Measurements from ENCODE around the gene IAPP. TPM values are rescaled to one million over a fixed set of nuclear protein-coding genes. Genes with fewer than 3 reads are reported as not detected.
A peak's percentile ranks its signal among the peaks of the same experiment; 100 is the strongest.
"Not testable (repeated sequence)": the region's sequence is repeated elsewhere in the genome, so short reads cannot be mapped to it uniquely, and the experiment has no call there.

The IAPP gene
- total RNA-seq, 1 experiment from 2014 or later: not detected

- no peak for TF ChIP-seq CTCF (conservative IDR thresholded peaks at IDR 0.05)
- no peaks in the 10 kb centered on the region for H3K27me3 Mint-ChIP-seq (ENCODE audit: low read depth)
- H3K23ac ChIP-seq (ENCODE audit: insufficient read length, low read depth, low read length): no peak overlapping the region
- no peak for DNase-seq
- no peaks in the 10 kb centered on the region for H3K79me2 ChIP-seq (ENCODE audit: insufficient read depth, low read length)
- no peak overlapping the region for H3K18ac ChIP-seq (ENCODE audit: insufficient read length, low read depth, low read length)
- H3K36me3 Mint-ChIP-seq (ENCODE audit: insufficient read depth in 1 of 3, low read depth in 3 of 3): peaks cover 0 to 17% (median 2%) of the 10 kb centered on the region in 3 experiments; a peak in 4 of 7 replicates
- H3K4me1 Mint-ChIP-seq: peaks cover 7 to 10% of the 10 kb centered on the region in 2 experiments
- H3K4me3 Mint-ChIP-seq: no peak overlapping the region
- H4K91ac ChIP-seq (ENCODE audit: insufficient read length, low read depth, low read length): no peak overlapping the region
- H3T11ph ChIP-seq (ENCODE audit: low read length): no peak overlapping the region
- H2AK5ac ChIP-seq (ENCODE audit: insufficient read length, low read length): no peak overlapping the region
- H3K9ac ChIP-seq (ENCODE audit: extremely low read depth, insufficient read length, low read length): no peak overlapping the region
- H3K56ac ChIP-seq (ENCODE audit: insufficient read length, low read depth, low read length): no peak overlapping the region
- no peak overlapping the region for H3K27ac Mint-ChIP-seq
- no peaks in the 10 kb centered on the region for H4K20me1 ChIP-seq (ENCODE audit: control insufficient read depth, insufficient read depth, insufficient read length)
- H3K27ac ChIP-seq (ENCODE audit: insufficient read length, low read depth, low read length): no peak overlapping the region
- no peak overlapping the region for H2BK5ac ChIP-seq (ENCODE audit: insufficient read length, low read length)
- no peaks in the 10 kb centered on the region for H3K4me1 ChIP-seq (ENCODE audit: insufficient read depth, low read length)
- WGBS (ENCODE audit: extremely low coverage, insufficient read length, low lambda C conversion rate): no CpG with 5 or more reads among the region's 1 CpG
- H3K27me3 ChIP-seq (ENCODE audit: insufficient read depth, low read length): no peaks in the 10 kb centered on the region
- H3K23me2 ChIP-seq (ENCODE audit: insufficient read length, low read depth, low read length, poor library complexity, severe bottlenecking): no peaks in the 10 kb centered on the region
- H3K79me1 ChIP-seq (ENCODE audit: insufficient read depth, low read depth, low read length, poor library complexity, severe bottlenecking): no peaks in the 10 kb centered on the region
- H4K5ac ChIP-seq (ENCODE audit: insufficient read length, low read depth, low read length): no peak overlapping the region
- no peak overlapping the region for H3K14ac ChIP-seq (ENCODE audit: insufficient read depth, low read length)
- H2BK20ac ChIP-seq (ENCODE audit: low read depth, low read length, poor library complexity, severe bottlenecking): no peak overlapping the region
- no peak overlapping the region for H2BK12ac ChIP-seq (ENCODE audit: insufficient read length, low read depth, low read length)
- no peak overlapping the region for H3K4me2 ChIP-seq (ENCODE audit: insufficient read depth, insufficient read length, low read length)
- H3K9me3 Mint-ChIP-seq: peaks cover 0 to 10% of the 10 kb centered on the region in 2 experiments; a peak in 1 of 5 replicates
- no peaks in the 10 kb centered on the region for H3K9me3 ChIP-seq (ENCODE audit: control insufficient read depth, low read depth, low read length)
- H2AFZ ChIP-seq (ENCODE audit: low read length): no peak overlapping the region
- H4K8ac ChIP-seq (replicated peaks; ENCODE audit: insufficient read length, low read depth, low read length): no peak overlapping the region
- H2BK120ac ChIP-seq (ENCODE audit: low read depth, low read length, poor library complexity, severe bottlenecking): no peak overlapping the region
- H3K4ac ChIP-seq (ENCODE audit: low read depth, low read length): no peak overlapping the region
- H2BK15ac ChIP-seq (ENCODE audit: low read depth, low read length): no peak overlapping the region
Measured at GRCh38 chr12:21392384-21392783, 19.7 kb downstream of the IAPP start.

DNA sequence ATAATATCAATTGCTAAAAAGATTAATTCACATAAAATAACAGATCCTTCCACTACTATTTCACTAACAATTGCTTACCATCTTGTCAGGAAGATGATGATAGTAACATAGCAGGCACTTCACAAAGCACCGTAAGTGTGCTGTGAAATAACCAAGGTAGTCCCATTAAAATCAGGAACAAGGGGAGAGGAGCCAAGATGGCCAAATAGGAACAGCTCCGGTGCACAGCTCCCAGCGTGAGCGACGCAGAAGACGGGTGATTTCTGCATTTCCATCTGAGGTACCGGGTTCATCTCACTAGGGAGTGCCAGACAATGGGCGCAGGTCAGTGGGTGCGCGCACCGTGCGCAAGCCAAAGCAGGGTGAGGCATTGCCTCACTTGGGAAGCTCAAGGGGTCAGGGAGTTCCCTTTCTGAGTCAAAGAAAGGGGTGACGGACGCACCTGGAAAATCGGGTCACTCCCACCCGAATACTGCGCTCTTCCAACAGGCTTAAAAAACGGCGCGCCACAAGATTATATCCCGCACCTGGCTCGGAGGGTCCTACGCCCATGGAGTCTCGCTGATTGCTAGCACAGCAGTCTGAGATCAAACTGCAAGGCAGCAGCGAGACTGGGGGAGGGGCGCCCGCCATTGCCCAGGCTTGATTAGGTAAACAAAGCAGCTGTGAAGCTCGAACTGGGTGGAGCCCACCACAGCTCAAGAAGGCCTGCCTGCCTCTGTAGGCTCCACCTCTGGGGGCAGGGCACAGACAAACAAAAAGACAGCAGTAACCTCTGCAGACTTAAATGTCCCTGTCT is 22.3 kb downstream of the IAPP start:
- peak overlapping the region; percentile 84 to 97 (median 92) for H3K27ac Mint-ChIP-seq
- H3K9me3 ChIP-seq (ENCODE audit: control insufficient read depth, low read depth, low read length); H3K4me1 Mint-ChIP-seq; H2AK5ac ChIP-seq (ENCODE audit: insufficient read length, low read length); H2BK5ac ChIP-seq (ENCODE audit: insufficient read length, low read length); H2BK15ac ChIP-seq (ENCODE audit: low read depth, low read length); H3K79me1 ChIP-seq (ENCODE audit: insufficient read depth, low read depth, low read length, poor library complexity, severe bottlenecking); H2AFZ ChIP-seq (ENCODE audit: low read length); H4K8ac ChIP-seq (replicated peaks; ENCODE audit: insufficient read length, low read depth, low read length); H2BK20ac ChIP-seq (ENCODE audit: low read depth, low read length, poor library complexity, severe bottlenecking); H3K27me3 ChIP-seq (ENCODE audit: insufficient read depth, low read length); H3K56ac ChIP-seq (ENCODE audit: insufficient read length, low read depth, low read length); H3K23me2 ChIP-seq (ENCODE audit: insufficient read length, low read depth, low read length, poor library complexity, severe bottlenecking); H3K27me3 Mint-ChIP-seq (ENCODE audit: low read depth); H4K20me1 ChIP-seq (ENCODE audit: control insufficient read depth, insufficient read depth, insufficient read length); H3K23ac ChIP-seq (ENCODE audit: insufficient read length, low read depth, low read length); H3T11ph ChIP-seq (ENCODE audit: low read length); H4K91ac ChIP-seq (ENCODE audit: insufficient read length, low read depth, low read length); H4K5ac ChIP-seq (ENCODE audit: insufficient read length, low read depth, low read length); DNase-seq; H3K4me1 ChIP-seq (ENCODE audit: insufficient read depth, low read length); H3K4ac ChIP-seq (ENCODE audit: low read depth, low read length); H3K14ac ChIP-seq (ENCODE audit: insufficient read depth, low read length); H3K18ac ChIP-seq (ENCODE audit: insufficient read length, low read depth, low read length); H3K27ac ChIP-seq (ENCODE audit: insufficient read length, low read depth, low read length); H2BK120ac ChIP-seq (ENCODE audit: low read depth, low read length, poor library complexity, severe bottlenecking); H3K79me2 ChIP-seq (ENCODE audit: insufficient read depth, low read length); H2BK12ac ChIP-seq (ENCODE audit: insufficient read length, low read depth, low read length): not testable (repeated sequence)
- Histone ChIP-seq H3K4me2 (ENCODE audit: insufficient read depth, insufficient read length, low read length) (peak overlapping the region; percentile 41), H3K9ac (ENCODE audit: extremely low read depth, insufficient read length, low read length) (peak overlapping the region; percentile 29)
- peaks cover under 1 to 10% of the 10 kb centered on the region in 2 experiments; a peak in 1 of 5 replicates for H3K9me3 Mint-ChIP-seq
- peaks cover 0 to 17% (median 0%) of the 10 kb centered on the region in 3 experiments; a peak in 4 of 7 replicates for H3K36me3 Mint-ChIP-seq (ENCODE audit: insufficient read depth in 1 of 3, low read depth in 3 of 3)
- peak overlapping the region; percentile 76 to 79 for H3K4me3 Mint-ChIP-seq
- no CpG with 5 or more reads among the region's 28 CpGs for WGBS (ENCODE audit: extremely low coverage, insufficient read length, low lambda C conversion rate)
